Measurements from ENCODE around the gene PRR7. TPM values are rescaled to one million over a fixed set of nuclear protein-coding genes. Genes with fewer than 3 reads are reported as not detected.

PRR7 gene, protein sequence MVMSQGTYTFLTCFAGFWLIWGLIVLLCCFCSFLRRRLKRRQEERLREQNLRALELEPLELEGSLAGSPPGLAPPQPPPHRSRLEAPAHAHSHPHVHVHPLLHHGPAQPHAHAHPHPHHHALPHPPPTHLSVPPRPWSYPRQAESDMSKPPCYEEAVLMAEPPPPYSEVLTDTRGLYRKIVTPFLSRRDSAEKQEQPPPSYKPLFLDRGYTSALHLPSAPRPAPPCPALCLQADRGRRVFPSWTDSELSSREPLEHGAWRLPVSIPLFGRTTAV
- total RNA-seq (2012; rRNA removed) = 1.1 TPM in 2 replicates
- 10.1 and 13.6 TPM in 2 replicates for polyA plus RNA-seq (2012; rRNA removed)
- polyA plus RNA-seq (2012; cell fraction: cytosol; rRNA removed) = 11.9 and 36.3 TPM in 2 replicates
- polyA plus RNA-seq (2012; cell fraction: nucleus; rRNA removed; ENCODE audit: low replicate concordance) = 12.9 and 42.6 TPM in 2 replicates
- Bru-seq, nascent RNA = percentile 38 among the genes with signal in this experiment
- BruChase-seq, experiment 1, labeled RNA remaining after a 6-hour chase = percentile 39 among the genes with signal in this experiment
- BruChase-seq, experiment 2, labeled RNA remaining after a 2-hour chase = percentile 41 among the genes with signal in this experiment
- long read RNA-seq, partial matches to known transcripts = 0 of 7 reads
- long read RNA-seq, other reads (novel, unspliced or antisense) = 4 of 7 reads

DNA sequence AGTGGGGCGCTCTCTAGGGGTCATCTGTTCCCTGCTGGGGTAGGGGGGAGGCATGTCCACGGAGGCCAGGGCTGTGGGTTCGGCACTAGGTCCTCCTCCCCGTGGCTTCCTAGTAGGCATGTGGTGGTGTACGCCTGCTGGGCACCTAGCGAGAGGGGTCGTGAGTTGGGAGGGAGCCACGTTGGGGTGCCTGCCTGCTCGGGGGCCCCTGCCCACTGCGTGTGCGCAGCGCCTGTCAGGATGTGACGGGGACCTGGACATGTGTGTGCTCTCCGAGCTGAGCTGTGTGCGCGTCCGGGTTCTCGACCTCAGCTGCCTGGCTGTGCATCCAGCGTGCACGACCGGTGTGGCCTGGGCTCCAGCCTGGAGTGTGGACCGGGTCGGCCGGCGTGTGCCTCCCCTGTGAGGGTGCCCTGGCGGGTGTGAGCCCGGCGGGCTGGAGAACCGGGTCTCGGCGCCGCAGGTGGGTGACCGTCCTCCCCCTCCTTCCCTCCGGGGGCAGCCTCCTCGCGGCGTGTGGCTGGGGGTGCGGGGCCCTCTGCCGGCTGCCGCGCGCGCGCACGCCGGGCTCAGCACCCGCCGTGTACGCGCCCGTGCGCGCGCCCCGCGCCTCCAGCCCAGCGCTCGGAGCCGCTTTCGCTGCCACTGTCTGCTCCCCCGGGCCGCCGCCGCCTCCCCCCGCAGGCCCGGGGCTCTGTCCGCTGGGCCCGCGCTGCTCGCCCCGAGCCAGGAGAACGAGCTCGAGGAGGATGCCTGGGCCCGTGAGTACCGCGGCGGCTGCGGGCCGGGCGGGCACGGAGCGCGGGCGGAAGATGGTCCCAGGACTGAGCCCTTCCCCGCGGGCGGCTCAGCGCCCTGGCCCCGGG lies at the start of gene PRR7:
PRR7 (plus strand) TSS at position 615 of the 866 bp plus-strand sequence. CDS start 8,254 bp downstream, outside the sequence.
- no peaks in the 10 kb centered on the region for H3K27me3 ChIP-seq (ENCODE audit: control insufficient read depth, insufficient read depth, low read length)
- peaks cover 0 to 4% of the 10 kb centered on the region in 2 experiments; a peak in 1 of 4 replicates for H3K79me1 ChIP-seq (ENCODE audit: low read depth in 1 of 2, low read length in 2 of 2)
- no TSS peak for BruUV-seq (replicated peaks)
- H3K56ac ChIP-seq (ENCODE audit: extremely low read depth, insufficient read depth, low read length) = 0 out of 2 replicates have a peak within 1 kb of the TSS, but pooled peaks have one; percentile 1
- peaks cover 10% of the 10 kb centered on the region for H3K4me1 ChIP-seq (ENCODE audit: control insufficient read depth, insufficient read depth, low read length)
- peak within 1 kb of the TSS; percentile 82 for H3K4ac ChIP-seq (ENCODE audit: low read depth, low read length)
- H3K27ac ChIP-seq (ENCODE audit: insufficient read depth, low read length) = peak within 1 kb of the TSS; percentile 73; the same call in 1 of the 2 replicates
- H2BK120ac ChIP-seq (ENCODE audit: low read depth, low read length) = peak within 1 kb of the TSS; percentile 42; the same call in 1 of the 2 replicates
- WGBS, 2 experiments (ENCODE audit: extremely low coverage in 2 of 2, insufficient read length in 1 of 2) = 2% methylated on average over 24 of the region's 89 CpGs; no CpG with 5 or more reads in 1 of the 2 experiments
- dilution Hi-C loops (cut with HindIII; ENCODE audit: low sequenced_read_pairs, unreplicated experiment) (no loop called here), in situ Hi-C loops (cut with MboI; ENCODE audit: low sequenced_read_pairs) (loop anchor here (5.0 kb wide), 2 partner anchors 39 to 134 kb away; partner anchors contain the start of genes F12 and MXD3), intact Hi-C loops (cut with micrococcal nuclease) (loop anchor here (2.0 kb wide), 2 partner anchors 42 to 56 kb away; no protein-coding TSS in a partner anchor)
- no peak within 1 kb of the TSS for H2BK15ac ChIP-seq (ENCODE audit: low read depth, low read length)
- H4K20me1 ChIP-seq (ENCODE audit: insufficient read depth, low read length) = peaks cover 11% of the 10 kb centered on the region; the same call in 1 of the 2 replicates
- H3K23ac ChIP-seq (ENCODE audit: low read depth, low read length) = peak within 1 kb of the TSS; percentile 89; the same call in 1 of the 2 replicates
- H2BK20ac ChIP-seq (ENCODE audit: low read depth, low read length) = no peak within 1 kb of the TSS
- POLR2A ChIA-PET (ENCODE audit: unreplicated experiment) = no interaction called here
- peak within 1 kb of the TSS; percentile 82 for H2AK5ac ChIP-seq (ENCODE audit: low read depth, low read length)
- H3K4me3 ChIP-seq (ENCODE audit: insufficient read depth, low read depth, low read length) = peak within 1 kb of the TSS; percentile 92
- H3K14ac ChIP-seq (replicated peaks; ENCODE audit: low read depth, low read length) = peak within 1 kb of the TSS; percentile 68
- DNase-seq (peak; percentile 64), ATAC-seq (ENCODE audit: low read depth) (peak; percentile 77)
- CTCF ChIA-PET = interaction anchor here (1.0 to 4.7 kb wide), 2 partner anchors 42 to 55 kb away, joined by 3 to 28 read pairs; no protein-coding TSS in a partner anchor
- peak within 1 kb of the TSS; percentile 69 for H3K9ac ChIP-seq (ENCODE audit: low read depth, low read length)
- H3K9me3 ChIP-seq (ENCODE audit: control insufficient read depth, insufficient read depth, low read length) = no peaks in the 10 kb centered on the region
- H2BK5ac ChIP-seq (ENCODE audit: low read depth, low read length, poor library complexity, severe bottlenecking) = peak within 1 kb of the TSS; percentile 40
- peak within 1 kb of the TSS; percentile 96 for H3K4me2 ChIP-seq (ENCODE audit: low read depth, low read length)
- H3K18ac ChIP-seq (ENCODE audit: low read depth, low read length) = peak within 1 kb of the TSS; percentile 7; the same call in 1 of the 2 replicates
- H4K91ac ChIP-seq (ENCODE audit: insufficient read depth, low read depth, low read length) = peak within 1 kb of the TSS; percentile 28
- peak within 1 kb of the TSS; percentile 77; the same call in 1 of the 2 replicates for H4K5ac ChIP-seq (ENCODE audit: low read depth, low read length)
- H3K9me1 ChIP-seq (ENCODE audit: insufficient read depth, low read length) = peaks cover 4% of the 10 kb centered on the region; the same call in 1 of the 2 replicates
- H4K8ac ChIP-seq (ENCODE audit: low read depth in 2 of 2, low read length in 2 of 2) = peak within 1 kb of the TSS; percentile 66 to 92
- no peaks in the 10 kb centered on the region; the same call in 1 of the 2 replicates for H3K36me3 ChIP-seq (ENCODE audit: control insufficient read depth, insufficient read depth, low read length)
- H2AFZ ChIP-seq (replicated peaks; ENCODE audit: low read length, poor library complexity) = peak within 1 kb of the TSS; percentile 99
- H2AK9ac ChIP-seq (replicated peaks; ENCODE audit: low read depth, low read length, poor library complexity) = peak within 1 kb of the TSS; percentile 82
- TF ChIP-seq, protein P1, sequence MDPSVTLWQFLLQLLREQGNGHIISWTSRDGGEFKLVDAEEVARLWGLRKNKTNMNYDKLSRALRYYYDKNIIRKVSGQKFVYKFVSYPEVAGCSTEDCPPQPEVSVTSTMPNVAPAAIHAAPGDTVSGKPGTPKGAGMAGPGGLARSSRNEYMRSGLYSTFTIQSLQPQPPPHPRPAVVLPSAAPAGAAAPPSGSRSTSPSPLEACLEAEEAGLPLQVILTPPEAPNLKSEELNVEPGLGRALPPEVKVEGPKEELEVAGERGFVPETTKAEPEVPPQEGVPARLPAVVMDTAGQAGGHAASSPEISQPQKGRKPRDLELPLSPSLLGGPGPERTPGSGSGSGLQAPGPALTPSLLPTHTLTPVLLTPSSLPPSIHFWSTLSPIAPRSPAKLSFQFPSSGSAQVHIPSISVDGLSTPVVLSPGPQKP (IDR thresholded peaks at IDR 0.05; ENCODE audit: borderline replicate concordance, low read depth, low read length) = no peak
- TF ChIP-seq, protein P2, sequence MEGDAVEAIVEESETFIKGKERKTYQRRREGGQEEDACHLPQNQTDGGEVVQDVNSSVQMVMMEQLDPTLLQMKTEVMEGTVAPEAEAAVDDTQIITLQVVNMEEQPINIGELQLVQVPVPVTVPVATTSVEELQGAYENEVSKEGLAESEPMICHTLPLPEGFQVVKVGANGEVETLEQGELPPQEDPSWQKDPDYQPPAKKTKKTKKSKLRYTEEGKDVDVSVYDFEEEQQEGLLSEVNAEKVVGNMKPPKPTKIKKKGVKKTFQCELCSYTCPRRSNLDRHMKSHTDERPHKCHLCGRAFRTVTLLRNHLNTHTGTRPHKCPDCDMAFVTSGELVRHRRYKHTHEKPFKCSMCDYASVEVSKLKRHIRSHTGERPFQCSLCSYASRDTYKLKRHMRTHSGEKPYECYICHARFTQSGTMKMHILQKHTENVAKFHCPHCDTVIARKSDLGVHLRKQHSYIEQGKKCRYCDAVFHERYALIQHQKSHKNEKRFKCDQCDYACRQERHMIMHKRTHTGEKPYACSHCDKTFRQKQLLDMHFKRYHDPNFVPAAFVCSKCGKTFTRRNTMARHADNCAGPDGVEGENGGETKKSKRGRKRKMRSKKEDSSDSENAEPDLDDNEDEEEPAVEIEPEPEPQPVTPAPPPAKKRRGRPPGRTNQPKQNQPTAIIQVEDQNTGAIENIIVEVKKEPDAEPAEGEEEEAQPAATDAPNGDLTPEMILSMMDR (conservative IDR thresholded peaks at IDR 0.05; ENCODE audit: low read depth, low read length) = 0 out of 2 replicates have a peak, but pooled peaks have one; percentile 9
- TF ChIP-seq RCOR1 (IDR thresholded peaks at IDR 0.05; ENCODE audit: insufficient replicate concordance, low read length) (no peak), FOS (IDR thresholded peaks at IDR 0.05; ENCODE audit: low read depth, low read length) (no peak), MAZ (IDR thresholded peaks at IDR 0.05; ENCODE audit: borderline replicate concordance, low read depth, low read length) (0 out of 2 replicates have a peak, but pooled peaks have one; percentile 52), MXI1 (IDR thresholded peaks at IDR 0.05; ENCODE audit: borderline replicate concordance, low read depth, low read length) (no peak), RFX5 (IDR thresholded peaks at IDR 0.05; ENCODE audit: low read depth, low read length) (no peak), RAD21 (IDR thresholded peaks at IDR 0.05; ENCODE audit: low read length) (no peak), MAFK (IDR thresholded peaks at IDR 0.05; ENCODE audit: low read depth, low read length) (no peak), SMC3 (IDR thresholded peaks at IDR 0.05; ENCODE audit: low read depth, low read length) (no peak)

Measured in IMR-90 (cell line).